GM23248 (cell line): ENCODE data around the gene VSTM2B. TPM values are rescaled to one million over a fixed set of nuclear protein-coding genes. Genes with fewer than 3 reads are reported as not detected.
A peak's percentile ranks its signal among the peaks of the same experiment; 100 is the strongest.

Experiments
- DNase-seq: peaks from one replicate; pipeline ENCODE4 v3.0.0-alpha.2; 2015
- H2AFZ ChIP-seq: fragments of 200-600 bp; sonication (generic); 2 replicates; pipeline ENCODE4 v1.6.1; 2016; ENCODE audit warnings: antibody characterized with exemption
- H3F3A ChIP-seq: fragments of 200-600 bp; sonication (generic); 2 replicates; pipeline ENCODE4 v1.6.1; 2016; ENCODE audit warnings: mild to moderate bottlenecking, antibody characterized with exemption, mixed run types; ENCODE audit not compliant: insufficient read depth
- H3K27ac ChIP-seq: fragments of 200-600 bp; sonication (generic); 2 replicates; pipeline ENCODE4 v1.5.1; 2016; ENCODE audit warnings: mild to moderate bottlenecking
- H3K27me3 ChIP-seq: fragments of 200-600 bp; sonication (generic); replicated peaks from 2 replicates; pipeline ENCODE4 v1.6.1; 2016; ENCODE audit warnings: mild to moderate bottlenecking; ENCODE audit not compliant: insufficient read depth
- H3K36me3 ChIP-seq: fragments of 200-600 bp; sonication (generic); 2 replicates; pipeline ENCODE4 v1.6.1; 2016; ENCODE audit warnings: low read depth, mild to moderate bottlenecking
- H3K4me1 ChIP-seq: fragments of 200-600 bp; sonication (generic); 2 replicates; pipeline ENCODE4 v1.6.1; 2016; ENCODE audit warnings: mild to moderate bottlenecking; ENCODE audit not compliant: insufficient read depth
- H3K4me2 ChIP-seq: fragments of 200-600 bp; sonication (generic); one replicate; pipeline ENCODE4 v1.6.1; 2016; ENCODE audit warnings: mild to moderate bottlenecking; ENCODE audit not compliant: unreplicated experiment
- H3K4me3 ChIP-seq: fragments of 200-600 bp; sonication (generic); 2 replicates; pipeline ENCODE4 v1.5.1; 2016; ENCODE audit warnings: mild to moderate bottlenecking
- H3K79me2 ChIP-seq: fragments of 200-600 bp; sonication (generic); 2 replicates; pipeline ENCODE4 v1.6.1; 2016; ENCODE audit warnings: mild to moderate bottlenecking; ENCODE audit not compliant: insufficient read depth
- H3K9ac ChIP-seq: fragments of 200-600 bp; sonication (generic); 2 replicates; pipeline ENCODE4 v1.6.1; 2016; ENCODE audit warnings: mild to moderate bottlenecking
- H3K9me2 ChIP-seq: fragments of 200-600 bp; sonication (generic); 2 replicates; pipeline ENCODE4 v1.6.1; 2016; ENCODE audit warnings: mixed run types, mild to moderate bottlenecking, moderate library complexity; ENCODE audit not compliant: insufficient read depth
- H3K9me3 ChIP-seq: fragments of 200-600 bp; sonication (generic); one replicate; pipeline ENCODE4 v1.6.1; 2017; ENCODE audit warnings: low read depth
- H4K20me1 ChIP-seq: fragments of 200-600 bp; sonication (generic); 2 replicates; pipeline ENCODE4 v1.6.0; 2016; ENCODE audit not compliant: insufficient read depth
- EZH2 ChIP-seq: fragments of 200-600 bp; sonication (generic); IDR thresholded peaks from 2 replicates; pipeline ENCODE4 v1.6.1; 2018; ENCODE audit warnings: antibody characterized with exemption, mild to moderate bottlenecking; ENCODE audit not compliant: insufficient read depth, poor library complexity, severe bottlenecking
- EZH2phosphoT487 ChIP-seq: fragments of 200-600 bp; sonication (generic); IDR thresholded peaks from 2 replicates; pipeline ENCODE4 v1.6.1; 2018; ENCODE audit warnings: antibody characterized with exemption, moderate library complexity, mild to moderate bottlenecking, low read depth; ENCODE audit not compliant: insufficient read depth
- WGBS, 2 experiments: methylation state at CpG; one replicate each; pipeline ENCODE4 v1.1.6; 2015 to 2017; ENCODE audit warnings: low lambda C conversion rate in 2 of 2, low coverage in 1 of 2; ENCODE audit errors: missing lambda C conversion rate in 2 of 2; 5-methylcytosine and 5-hydroxymethylcytosine counted together
- in situ Hi-C: fragments of 300-500 bp; cut with MboI; formaldehyde crosslinking; loops from 2 replicates; pipeline ENCODE4 v1.15.0; 2020
- polyA plus RNA-seq: library from polyadenylated mRNA; unstranded; fragments of >200 nt; fragmentation: Nextera tagmentation; extraction: Ambion mirVana; gene quantifications from 2 replicates; pipeline ENCODE4 v1.2.1, GENCODE V29; 2016
- total RNA-seq: library from RNA; depleted of rRNA; stranded (reverse); fragments of >200 nt; shearing (Covaris generic); gene quantifications from 2 replicates; pipeline ENCODE4 v1.2.3, GENCODE V29; 2014

The VSTM2B gene
- total and polyA plus RNA-seq, 2 experiments from 2014 or later: not detected

- Histone ChIP-seq H3K9me2 (no peaks in the 10 kb centered on the region), H3K4me1 (no peaks in the 10 kb centered on the region), H3K4me2 (peak overlapping the region; percentile 80), H3K27ac (no peak overlapping the region), H4K20me1 (no peaks in the 10 kb centered on the region), H2AFZ (no peak overlapping the region; the same call in 1 of the 2 replicates), H3K9ac (no peak overlapping the region), H3F3A (no peaks in the 10 kb centered on the region), H3K36me3 (no peaks in the 10 kb centered on the region), H3K9me3 (no peaks in the 10 kb centered on the region), H3K27me3 (peaks cover 49% of the 10 kb centered on the region), H3K4me3 (peak overlapping the region; percentile 57), H3K79me2 (no peaks in the 10 kb centered on the region)
- 4 to 7% methylated on average over 33 to 39 of the region's 39 CpGs for WGBS, 2 experiments
- in situ Hi-C loops: no loop called here
- DNase-seq: peak; percentile 15
- TF ChIP-seq EZH2phosphoT487 (0 out of 2 replicates have a peak, but pooled peaks have one; percentile 38), EZH2 (peak; percentile 54)
Observed at GRCh38 chr19:29528946-29529645, 3.3 kb downstream of the VSTM2B start.

GRCh38 chr19:29529646-29530539, 4.1 kb downstream of the VSTM2B start:
- no peaks in the 10 kb centered on the region for H3K9me3 ChIP-seq
- in situ Hi-C loops: no loop called here
- peak; percentile 21 for DNase-seq
- no peaks in the 10 kb centered on the region for H3F3A ChIP-seq
- H3K9me2 ChIP-seq: no peaks in the 10 kb centered on the region
- no peaks in the 10 kb centered on the region for H3K79me2 ChIP-seq
- H3K4me2 ChIP-seq: no peak overlapping the region
- H3K27me3 ChIP-seq: peaks cover 42% of the 10 kb centered on the region
- H3K4me1 ChIP-seq: no peaks in the 10 kb centered on the region
- WGBS, 2 experiments: 4 to 8% methylated on average over 69 of the region's 100 CpGs
- H4K20me1 ChIP-seq: no peaks in the 10 kb centered on the region
- no peak overlapping the region for H3K27ac ChIP-seq
- no peaks in the 10 kb centered on the region for H3K36me3 ChIP-seq
- H2AFZ ChIP-seq: no peak overlapping the region
- H3K4me3 ChIP-seq: no peak overlapping the region
- no peak overlapping the region for H3K9ac ChIP-seq
- peak; percentile 44 for TF ChIP-seq EZH2
- no peak for TF ChIP-seq EZH2phosphoT487

- 8 to 16% methylated on average over 12 to 15 of the region's 15 CpGs for WGBS, 2 experiments
- Histone ChIP-seq H3K9me2 (no peaks in the 10 kb centered on the region), H3K4me3 (no peak overlapping the region), H3K79me2 (no peaks in the 10 kb centered on the region), H3K27ac (no peak overlapping the region), H3K4me1 (no peaks in the 10 kb centered on the region), H2AFZ (no peak overlapping the region), H3K9ac (no peak overlapping the region), H3K9me3 (no peaks in the 10 kb centered on the region), H4K20me1 (no peaks in the 10 kb centered on the region), H3K4me2 (no peak overlapping the region), H3F3A (no peaks in the 10 kb centered on the region), H3K27me3 (peaks cover 38% of the 10 kb centered on the region), H3K36me3 (no peaks in the 10 kb centered on the region)
- TF ChIP-seq EZH2phosphoT487 (no peak), EZH2 (no peak)
- DNase-seq: no peak
- in situ Hi-C loops: no loop called here
Observed at GRCh38 chr19:29530540-29531457, 5.0 kb downstream of the VSTM2B start.
